ENCODE results near the gene GPR31.

Gene GPR31

DNA sequence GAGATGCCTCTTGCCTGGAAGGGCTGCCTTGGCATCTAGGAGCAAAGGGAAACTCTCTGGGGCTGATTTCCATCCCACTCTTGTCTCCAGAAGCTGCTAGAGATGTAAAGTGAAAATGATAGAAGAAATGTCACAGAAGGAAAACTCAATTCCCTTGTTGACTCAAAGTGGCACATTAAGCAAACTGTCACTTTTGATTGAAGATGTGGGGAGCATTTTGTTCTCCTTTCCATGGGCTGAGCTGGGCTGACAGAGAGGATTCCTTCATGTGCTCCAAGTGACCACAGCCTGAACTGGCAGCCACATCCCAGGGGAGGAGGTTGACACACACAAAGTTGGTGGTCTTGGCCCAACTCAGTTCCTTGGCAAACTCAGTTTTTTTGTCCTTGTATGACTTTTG, 9.8 kb downstream of the GPR31 start:
- DNase-seq = no peak
- H3K36me3 ChIP-seq = no peaks in the 10 kb centered on the region
- no peak overlapping the region for H3K4me3 ChIP-seq (ENCODE audit: low read depth, low read length)
- no peaks in the 10 kb centered on the region for H3K4me1 ChIP-seq
- H3K9me3 ChIP-seq = no peaks in the 10 kb centered on the region
- TF ChIP-seq, protein P1, sequence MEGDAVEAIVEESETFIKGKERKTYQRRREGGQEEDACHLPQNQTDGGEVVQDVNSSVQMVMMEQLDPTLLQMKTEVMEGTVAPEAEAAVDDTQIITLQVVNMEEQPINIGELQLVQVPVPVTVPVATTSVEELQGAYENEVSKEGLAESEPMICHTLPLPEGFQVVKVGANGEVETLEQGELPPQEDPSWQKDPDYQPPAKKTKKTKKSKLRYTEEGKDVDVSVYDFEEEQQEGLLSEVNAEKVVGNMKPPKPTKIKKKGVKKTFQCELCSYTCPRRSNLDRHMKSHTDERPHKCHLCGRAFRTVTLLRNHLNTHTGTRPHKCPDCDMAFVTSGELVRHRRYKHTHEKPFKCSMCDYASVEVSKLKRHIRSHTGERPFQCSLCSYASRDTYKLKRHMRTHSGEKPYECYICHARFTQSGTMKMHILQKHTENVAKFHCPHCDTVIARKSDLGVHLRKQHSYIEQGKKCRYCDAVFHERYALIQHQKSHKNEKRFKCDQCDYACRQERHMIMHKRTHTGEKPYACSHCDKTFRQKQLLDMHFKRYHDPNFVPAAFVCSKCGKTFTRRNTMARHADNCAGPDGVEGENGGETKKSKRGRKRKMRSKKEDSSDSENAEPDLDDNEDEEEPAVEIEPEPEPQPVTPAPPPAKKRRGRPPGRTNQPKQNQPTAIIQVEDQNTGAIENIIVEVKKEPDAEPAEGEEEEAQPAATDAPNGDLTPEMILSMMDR (IDR thresholded peaks at IDR 0.05; ENCODE audit: low read depth, low read length) = no peak
- H3K27me3 ChIP-seq = no peaks in the 10 kb centered on the region

- no peak for DNase-seq
- H3K9me3 ChIP-seq = no peaks in the 10 kb centered on the region
- TF ChIP-seq, protein P1 (IDR thresholded peaks at IDR 0.05; ENCODE audit: low read depth, low read length) = no peak
- H3K36me3 ChIP-seq = no peaks in the 10 kb centered on the region
- no peaks in the 10 kb centered on the region for H3K27me3 ChIP-seq
- H3K4me1 ChIP-seq = no peaks in the 10 kb centered on the region
- H3K4me3 ChIP-seq (ENCODE audit: low read depth, low read length) = no peak overlapping the region
Observed at GRCh38 chr6:167146977-167147376, 10.8 kb downstream of the GPR31 start.

DNA sequence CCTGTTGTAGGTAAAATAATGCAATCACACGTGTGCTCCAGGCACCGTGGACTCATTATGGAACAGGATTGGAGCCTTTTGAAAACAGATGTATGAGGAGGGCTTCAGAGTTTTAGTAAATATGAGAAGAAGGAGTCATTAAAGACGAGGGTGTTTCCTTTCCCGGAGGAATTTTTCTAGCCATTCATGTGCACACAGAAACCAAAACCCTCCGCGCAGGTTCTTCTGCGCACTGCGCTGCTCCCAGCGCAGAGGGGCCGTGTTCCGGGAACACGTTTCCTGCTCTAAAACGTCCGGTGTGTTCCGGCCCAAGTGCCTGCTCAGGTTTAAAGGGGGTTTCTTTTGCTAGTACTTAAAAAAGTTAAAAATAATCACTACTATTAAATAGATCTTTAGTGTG, 11.6 kb downstream of the GPR31 start:
- H3K4me1 ChIP-seq = no peaks in the 10 kb centered on the region
- H3K9me3 ChIP-seq = no peaks in the 10 kb centered on the region
- H3K27me3 ChIP-seq = no peaks in the 10 kb centered on the region
- TF ChIP-seq, protein P1 (IDR thresholded peaks at IDR 0.05; ENCODE audit: low read depth, low read length) = no peak
- no peak overlapping the region for H3K4me3 ChIP-seq (ENCODE audit: low read depth, low read length)
- no peak for DNase-seq
- H3K36me3 ChIP-seq = no peaks in the 10 kb centered on the region

DNA sequence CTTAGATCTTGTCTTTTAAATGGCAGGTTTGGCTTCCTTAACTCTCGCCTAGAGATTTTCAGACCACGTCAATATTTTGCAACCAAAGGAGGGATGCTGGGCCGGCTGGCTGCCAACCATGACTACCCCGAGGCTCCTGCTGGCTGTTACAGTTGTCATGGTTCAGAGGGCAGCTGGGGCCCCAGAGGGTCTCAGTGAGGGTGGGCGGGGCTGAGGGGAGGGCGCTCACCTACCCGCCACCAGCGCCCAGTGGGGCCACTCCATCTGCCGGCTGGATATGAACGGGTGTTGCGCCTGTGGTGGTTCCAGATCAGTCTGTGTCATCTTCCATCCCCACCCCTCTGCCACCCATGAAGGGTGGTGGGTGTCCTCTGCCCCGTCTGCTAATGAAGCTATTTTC, 12.3 kb downstream of the GPR31 start:
- DNase-seq = no peak
- no peak overlapping the region for H3K4me3 ChIP-seq (ENCODE audit: low read depth, low read length)
- no peaks in the 10 kb centered on the region for H3K27me3 ChIP-seq
- no peaks in the 10 kb centered on the region for H3K9me3 ChIP-seq
- no peaks in the 10 kb centered on the region for H3K36me3 ChIP-seq
- TF ChIP-seq, protein P1 (IDR thresholded peaks at IDR 0.05; ENCODE audit: low read depth, low read length) = no peak
- no peaks in the 10 kb centered on the region for H3K4me1 ChIP-seq

DNA sequence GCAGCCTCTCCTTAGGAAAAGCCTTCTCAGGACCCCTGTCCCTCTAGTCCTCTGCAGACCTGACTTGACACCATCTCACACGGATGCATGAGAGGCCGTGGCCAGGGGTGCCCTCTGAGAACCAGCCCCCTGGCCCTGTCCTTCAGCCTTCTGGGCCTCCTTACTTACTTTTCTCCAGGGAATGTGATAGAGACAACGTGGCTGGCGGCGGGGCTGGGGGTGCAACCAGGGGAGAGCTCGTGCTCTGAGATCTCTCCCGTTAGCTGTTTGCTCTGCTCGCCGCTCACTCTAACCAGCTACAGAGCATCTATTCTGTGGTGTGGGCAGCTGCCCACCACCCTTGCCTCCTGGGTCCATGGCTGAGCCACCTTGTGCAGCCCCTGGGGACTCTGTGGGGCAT, 14.7 kb downstream of the GPR31 start:
- Histone ChIP-seq H3K4me3 (ENCODE audit: low read depth, low read length) (no peak overlapping the region), H3K36me3 (no peaks in the 10 kb centered on the region), H3K9me3 (no peaks in the 10 kb centered on the region), H3K27me3 (no peaks in the 10 kb centered on the region), H3K4me1 (no peaks in the 10 kb centered on the region)
- TF ChIP-seq, protein P1 (IDR thresholded peaks at IDR 0.05; ENCODE audit: low read depth, low read length) = no peak
- no peak for DNase-seq

- TF ChIP-seq, protein P1 (IDR thresholded peaks at IDR 0.05; ENCODE audit: low read depth, low read length) = no peak
Observed at GRCh38 chr6:167142433-167142761, 15.4 kb downstream of the GPR31 start.

More at GRCh38 chr6:167142433-167142761, 15.4 kb downstream of the GPR31 start:
- DNase-seq = no peak
- H3K36me3 ChIP-seq = no peaks in the 10 kb centered on the region
- no peaks in the 10 kb centered on the region for H3K27me3 ChIP-seq
- H3K9me3 ChIP-seq = no peaks in the 10 kb centered on the region
- no peaks in the 10 kb centered on the region for H3K4me1 ChIP-seq
- H3K4me3 ChIP-seq (ENCODE audit: low read depth, low read length) = no peak overlapping the region

All from BE2C (cell line).